ENCODE measurements around the gene ZBTB45. TPM values are rescaled to one million over a fixed set of nuclear protein-coding genes. Genes with fewer than 3 reads are reported as not detected.
"Not testable (repeated sequence)": the region's sequence is repeated elsewhere in the genome, so short reads cannot be mapped to it uniquely, and the experiment has no call there.

The ZBTB45 gene
- total RNA-seq, 8 experiments from 2014 or later: 6.5 to 15.4 (median 7.7) TPM

- H3K4me1 ChIP-seq (replicated peaks in 1 of 2): peaks cover 2 to 12% of the 10 kb centered on the region in 2 donors
- ATAC-seq (replicated peaks in 6 of 8); in situ Hi-C loops (cut with MboI; ENCODE audit: low pct_unique_long_range_greater_than_20kb in 2 of 9, low sequenced_read_pairs in 9 of 9, unreplicated experiment in 9 of 9); H3K27ac ChIP-seq; H3K4me3 ChIP-seq: not testable (repeated sequence)
Observed at GRCh38 chr19:58539169-58539559, 19.6 kb upstream of the ZBTB45 start.

GRCh38 chr19:58538257-58539168 is 18.9 kb upstream of the ZBTB45 start:
- in situ Hi-C loops (cut with MboI; ENCODE audit: low pct_unique_long_range_greater_than_20kb in 2 of 9, low sequenced_read_pairs in 9 of 9, unreplicated experiment in 9 of 9): no loop called here
- WGBS, 10 experiments: 0 to 10% (median 6%) methylated on average over 1 to 7 of the region's 55 CpGs; no CpG with 5 or more reads in 5 of the 10 experiments
- peaks cover 2 to 12% of the 10 kb centered on the region in 2 donors for H3K4me1 ChIP-seq (replicated peaks in 1 of 2)
- peak overlapping the region; percentile 13 to 33 for H3K27ac ChIP-seq
- peak overlapping the region; percentile 26 to 43 (median 33) for H3K4me3 ChIP-seq
- ATAC-seq (replicated peaks in 6 of 8): peak; percentile 51 to 94 (median 90)

- peaks cover 2 to 8% of the 10 kb centered on the region in 2 donors for H3K4me1 ChIP-seq (replicated peaks in 1 of 2)
- H3K4me3 ChIP-seq: no peak overlapping the region
- no peak for ATAC-seq (replicated peaks in 6 of 8)
- no peak overlapping the region for H3K27ac ChIP-seq
- WGBS, 10 experiments: 20 to 100% (median 100%) methylated on average over 1 to 5 of the region's 8 CpGs; no CpG with 5 or more reads in 2 of the 10 experiments
- in situ Hi-C loops (cut with MboI; ENCODE audit: low pct_unique_long_range_greater_than_20kb in 2 of 9, low sequenced_read_pairs in 9 of 9, unreplicated experiment in 9 of 9): no loop called here
Observed at GRCh38 chr19:58536852-58537798, 17.5 kb upstream of the ZBTB45 start.

- no peak for ATAC-seq (replicated peaks in 6 of 8)
- in situ Hi-C loops (cut with MboI; ENCODE audit: low pct_unique_long_range_greater_than_20kb in 2 of 9, low sequenced_read_pairs in 9 of 9, unreplicated experiment in 9 of 9): no loop called here
- Histone ChIP-seq H3K4me1 (replicated peaks in 1 of 2) (peaks cover 2 to 8% of the 10 kb centered on the region in 2 donors), H3K4me3 (no peak overlapping the region), H3K27ac (no peak overlapping the region)
- 100% methylated on average over 2 of the region's 3 CpGs; no CpG with 5 or more reads in 9 of the 10 experiments for WGBS, 10 experiments
Observed at GRCh38 chr19:58535857-58536256, 16.2 kb upstream of the ZBTB45 start.

- H3K4me1 ChIP-seq (replicated peaks in 1 of 2): no peaks in the 10 kb centered on the region
- H3K4me3 ChIP-seq: no peak overlapping the region
- WGBS, 10 experiments: 0 to 74% (median 47%) methylated on average over 1 to 9 of the region's 10 CpGs; no CpG with 5 or more reads in 1 of the 10 experiments
- peak in 2 of 8 experiments; percentile 30 to 79 for ATAC-seq (replicated peaks in 6 of 8)
- H3K27ac ChIP-seq: no peak overlapping the region
- in situ Hi-C loops (cut with MboI; ENCODE audit: low pct_unique_long_range_greater_than_20kb in 2 of 9, low sequenced_read_pairs in 9 of 9, unreplicated experiment in 9 of 9): no loop called here
Observed at GRCh38 chr19:58531034-58531840, 11.6 kb upstream of the ZBTB45 start.

GRCh38 chr19:58529405-58529804 is 9.8 kb upstream of the ZBTB45 start:
- in situ Hi-C loops (cut with MboI; ENCODE audit: low pct_unique_long_range_greater_than_20kb in 2 of 9, low sequenced_read_pairs in 9 of 9, unreplicated experiment in 9 of 9): no loop called here
- 0 to 83% (median 57%) methylated on average over 1 to 3 of the region's 3 CpGs; no CpG with 5 or more reads in 2 of the 10 experiments for WGBS, 10 experiments
- Histone ChIP-seq H3K4me1 (replicated peaks in 1 of 2) (no peaks in the 10 kb centered on the region), H3K4me3 (no peak overlapping the region), H3K27ac (no peak overlapping the region)
- no peak for ATAC-seq (replicated peaks in 6 of 8)

- no peak for ATAC-seq (replicated peaks in 6 of 8)
- in situ Hi-C loops (cut with MboI; ENCODE audit: low pct_unique_long_range_greater_than_20kb in 2 of 9, low sequenced_read_pairs in 9 of 9, unreplicated experiment in 9 of 9): no loop called here
- Histone ChIP-seq H3K4me3 (no peak overlapping the region), H3K4me1 (replicated peaks in 1 of 2) (peaks cover 7 to 10% of the 10 kb centered on the region in 2 donors), H3K27ac (no peak overlapping the region)
- WGBS, 10 experiments: 20 to 100% (median 56%) methylated on average over 1 to 3 of the region's 3 CpGs; no CpG with 5 or more reads in 2 of the 10 experiments
Observed at GRCh38 chr19:58522709-58523108, 3.1 kb upstream of the ZBTB45 start.

GRCh38 chr19:58521651-58522050 is 2.0 kb upstream of the ZBTB45 start:
- in situ Hi-C loops (cut with MboI; ENCODE audit: low pct_unique_long_range_greater_than_20kb in 2 of 9, low sequenced_read_pairs in 9 of 9, unreplicated experiment in 9 of 9): no loop called here
- H3K27ac ChIP-seq: no peak overlapping the region
- 67 to 100% (median 80%) methylated on average over 1 to 3 of the region's 4 CpGs; no CpG with 5 or more reads in 4 of the 10 experiments for WGBS, 10 experiments

GRCh38 chr19:58520257-58520599 is 618 bp upstream of the ZBTB45 start:
- in situ Hi-C loops (cut with MboI; ENCODE audit: low pct_unique_long_range_greater_than_20kb in 2 of 9, low sequenced_read_pairs in 9 of 9, unreplicated experiment in 9 of 9): no loop called here
- WGBS, 10 experiments: 0 to 38% (median 13%) methylated on average over 1 to 3 of the region's 7 CpGs; no CpG with 5 or more reads in 2 of the 10 experiments
- Histone ChIP-seq H3K4me3 (peak overlapping the region; percentile 53 to 83 (median 66)), H3K27ac (peak overlapping the region; percentile 92 to 94), H3K4me1 (replicated peaks in 1 of 2) (peaks cover 7 to 12% of the 10 kb centered on the region in 2 donors)
- no peak for ATAC-seq (replicated peaks in 6 of 8)

More at GRCh38 chr19:58521651-58522050, 2.0 kb upstream of the ZBTB45 start:
- Histone ChIP-seq H3K4me1 (replicated peaks in 1 of 2) (peaks cover 7 to 12% of the 10 kb centered on the region in 2 donors), H3K4me3 (no peak overlapping the region)
- ATAC-seq (replicated peaks in 6 of 8): no peak

- ATAC-seq (replicated peaks in 6 of 8): peak; percentile 10 to 46 (median 30)
- peak overlapping the region; percentile 92 to 94 for H3K27ac ChIP-seq
- WGBS, 10 experiments: 0 to 4% (median 0%) methylated on average over 1 to 5 of the region's 14 CpGs; no CpG with 5 or more reads in 7 of the 10 experiments
- peak overlapping the region; percentile 53 to 83 (median 66) for H3K4me3 ChIP-seq
- in situ Hi-C loops (cut with MboI; ENCODE audit: low pct_unique_long_range_greater_than_20kb in 2 of 9, low sequenced_read_pairs in 9 of 9, unreplicated experiment in 9 of 9): no loop called here
- H3K4me1 ChIP-seq (replicated peaks in 1 of 2): peaks cover 7 to 17% of the 10 kb centered on the region in 2 donors
Observed at GRCh38 chr19:58519087-58519354, 589 bp downstream of the ZBTB45 start.

- ATAC-seq (replicated peaks in 6 of 8): no peak
- peaks cover 11 to 20% of the 10 kb centered on the region in 2 donors for H3K4me1 ChIP-seq (replicated peaks in 1 of 2)
- in situ Hi-C loops (cut with MboI; ENCODE audit: low pct_unique_long_range_greater_than_20kb in 2 of 9, low sequenced_read_pairs in 9 of 9, unreplicated experiment in 9 of 9): no loop called here
Observed at GRCh38 chr19:58518256-58519086, 1.1 kb downstream of the ZBTB45 start.

More at GRCh38 chr19:58518256-58519086, 1.1 kb downstream of the ZBTB45 start:
- WGBS, 10 experiments: 0 to 65% (median 20%) methylated on average over 1 to 8 of the region's 22 CpGs; no CpG with 5 or more reads in 5 of the 10 experiments
- peak overlapping the region; percentile 92 to 94 for H3K27ac ChIP-seq
- H3K4me3 ChIP-seq: peak overlapping the region; percentile 53 to 83 (median 66)
